NCI-H2227 (cell line): ENCODE data around the gene USP30.
"Not testable (repeated sequence)": the region's sequence is repeated elsewhere in the genome, so short reads cannot be mapped to it uniquely, and the experiment has no call there.

Source experiments
- DNase-seq: peaks from one replicate; lab custom pipeline; 2025; ENCODE audit not compliant: unreplicated experiment; lab: John Stamatoyannopoulos, UW

Gene USP30, protein sequence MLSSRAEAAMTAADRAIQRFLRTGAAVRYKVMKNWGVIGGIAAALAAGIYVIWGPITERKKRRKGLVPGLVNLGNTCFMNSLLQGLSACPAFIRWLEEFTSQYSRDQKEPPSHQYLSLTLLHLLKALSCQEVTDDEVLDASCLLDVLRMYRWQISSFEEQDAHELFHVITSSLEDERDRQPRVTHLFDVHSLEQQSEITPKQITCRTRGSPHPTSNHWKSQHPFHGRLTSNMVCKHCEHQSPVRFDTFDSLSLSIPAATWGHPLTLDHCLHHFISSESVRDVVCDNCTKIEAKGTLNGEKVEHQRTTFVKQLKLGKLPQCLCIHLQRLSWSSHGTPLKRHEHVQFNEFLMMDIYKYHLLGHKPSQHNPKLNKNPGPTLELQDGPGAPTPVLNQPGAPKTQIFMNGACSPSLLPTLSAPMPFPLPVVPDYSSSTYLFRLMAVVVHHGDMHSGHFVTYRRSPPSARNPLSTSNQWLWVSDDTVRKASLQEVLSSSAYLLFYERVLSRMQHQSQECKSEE

DNA sequence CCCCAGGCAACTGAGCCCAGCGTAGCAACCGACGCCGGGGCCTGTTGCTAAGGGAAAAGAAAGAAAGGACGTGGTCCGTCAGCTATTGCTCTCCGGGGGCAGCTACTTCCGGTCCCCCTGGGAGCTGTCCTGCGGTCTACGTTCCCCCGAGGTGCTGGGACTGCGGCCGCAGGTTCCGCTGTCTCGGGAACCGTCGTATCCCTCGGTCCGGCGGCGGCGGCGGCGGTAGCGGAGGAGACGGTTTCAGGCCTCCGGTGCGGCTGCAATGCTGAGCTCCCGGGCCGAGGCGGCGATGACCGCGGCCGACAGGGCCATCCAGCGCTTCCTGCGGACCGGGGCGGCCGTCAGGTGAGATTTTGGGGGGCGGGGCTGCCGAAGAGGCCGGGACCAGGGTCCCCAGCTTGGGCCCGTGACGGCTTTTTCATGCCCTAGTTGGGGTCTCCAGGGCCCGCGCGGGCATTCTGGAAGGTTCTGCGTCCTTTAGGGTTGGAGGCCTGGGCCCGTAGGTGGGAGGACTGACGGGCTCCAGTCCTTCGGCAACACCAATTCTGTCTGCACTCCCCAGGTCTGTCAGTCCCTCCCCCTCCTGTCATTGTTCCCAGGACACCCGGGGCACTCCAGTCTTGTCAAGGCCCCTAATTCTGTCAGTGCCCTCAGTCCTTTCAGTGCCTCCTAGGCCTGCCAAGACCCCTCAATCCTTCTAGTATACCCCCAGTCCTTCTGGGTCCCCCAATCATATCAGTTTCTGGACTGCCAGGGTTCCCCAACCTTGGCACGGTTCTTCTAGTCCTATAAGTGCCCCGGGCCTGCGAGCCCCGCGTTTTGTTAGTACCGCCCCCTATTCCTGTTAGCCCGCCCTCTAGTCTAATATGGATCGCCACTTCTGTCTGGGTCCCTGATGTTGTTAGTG lies at the start of gene USP30:
Gene USP30 (plus strand): TSS at position 163 of the 910 bp plus-strand sequence. CDS start 103 bp downstream, at position 266.
- peak; percentile 93 for DNase-seq

DNA sequence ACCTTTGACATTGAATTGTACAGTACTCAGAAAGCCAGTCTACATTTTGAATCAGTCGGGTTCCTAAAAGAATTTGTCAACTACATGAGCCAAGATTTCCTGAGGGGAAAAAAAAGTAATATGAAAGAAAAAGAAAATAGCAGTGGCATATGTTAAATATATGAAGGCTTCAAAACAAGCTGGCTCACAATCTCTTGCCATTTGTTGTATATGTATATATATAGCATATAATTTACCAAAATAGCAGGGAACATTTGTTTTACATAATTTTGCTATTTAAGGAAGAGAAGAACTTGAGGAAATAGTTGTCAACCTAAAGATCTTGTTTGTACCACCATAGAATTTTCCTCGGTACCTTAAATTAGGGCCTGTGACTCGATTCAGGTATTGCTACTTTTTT lies 48.4 kb upstream of the USP30 start:
- DNase-seq, result no peak

DNA sequence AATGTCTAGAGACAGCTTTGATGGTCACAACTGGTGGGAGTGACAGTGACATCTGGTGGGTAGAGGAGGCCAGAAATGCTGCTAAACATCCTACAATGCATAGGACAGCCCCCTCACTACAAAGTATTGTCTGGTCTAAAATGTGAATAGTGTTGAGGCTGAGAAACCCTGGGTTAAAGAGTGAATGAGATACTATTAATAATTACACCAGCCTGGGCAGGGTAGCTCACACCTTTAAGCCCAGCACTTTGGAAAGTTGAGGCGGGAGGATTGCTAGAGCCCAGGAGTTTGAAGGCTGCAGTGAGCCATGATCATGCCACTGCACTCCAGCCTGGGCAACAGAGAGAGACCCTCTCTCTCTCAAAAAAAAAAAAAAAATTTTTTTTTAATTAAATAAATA lies 42.6 kb upstream of the USP30 start:
- DNase-seq, result no peak

DNA sequence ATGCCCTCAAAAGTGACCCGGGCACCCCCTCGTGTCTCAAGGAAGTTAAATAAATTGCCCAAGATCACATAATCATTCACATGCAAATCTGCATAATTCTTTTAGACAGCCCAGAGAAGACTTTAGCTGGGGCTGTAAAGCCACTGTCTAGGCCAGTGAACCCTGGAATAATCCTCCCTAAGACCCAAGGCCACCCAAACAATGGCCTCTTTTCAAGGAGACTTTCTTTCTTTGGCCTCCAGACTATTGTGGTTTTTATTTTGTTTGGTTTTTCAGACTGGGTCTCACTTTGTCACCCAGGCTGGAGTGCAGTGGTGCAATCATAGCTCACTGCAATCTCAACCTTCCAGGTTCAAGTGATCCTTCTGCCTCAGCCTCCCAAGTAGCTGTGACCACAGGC lies 42.1 kb upstream of the USP30 start:
- no peak for DNase-seq

- no peak for DNase-seq
Observed at GRCh38 chr12:109014984-109015765, 37.2 kb upstream of the USP30 start.

GRCh38 chr12:109016016-109016415 lies 36.4 kb upstream of the USP30 start:
- DNase-seq, result no peak

DNA sequence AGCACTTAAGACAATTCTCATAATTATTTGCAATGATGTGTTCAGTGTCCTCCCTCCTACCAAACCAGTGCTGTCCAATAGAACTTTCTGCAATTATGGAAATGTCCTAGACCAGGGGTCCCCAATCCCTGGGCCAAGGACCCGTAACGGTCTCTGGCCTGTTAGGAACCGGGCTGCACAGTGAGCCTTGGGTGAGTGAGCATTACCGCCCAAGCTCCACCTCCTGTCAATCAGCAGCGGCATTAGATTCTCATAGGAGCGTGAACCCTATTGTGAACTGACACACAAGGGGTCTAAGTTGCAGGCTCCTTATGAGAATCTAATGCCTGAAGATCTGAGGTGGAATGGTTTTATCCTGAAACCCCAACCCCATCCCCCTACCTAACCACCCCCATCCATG lies 35.4 kb upstream of the USP30 start:
- DNase-seq, result no peak

DNA sequence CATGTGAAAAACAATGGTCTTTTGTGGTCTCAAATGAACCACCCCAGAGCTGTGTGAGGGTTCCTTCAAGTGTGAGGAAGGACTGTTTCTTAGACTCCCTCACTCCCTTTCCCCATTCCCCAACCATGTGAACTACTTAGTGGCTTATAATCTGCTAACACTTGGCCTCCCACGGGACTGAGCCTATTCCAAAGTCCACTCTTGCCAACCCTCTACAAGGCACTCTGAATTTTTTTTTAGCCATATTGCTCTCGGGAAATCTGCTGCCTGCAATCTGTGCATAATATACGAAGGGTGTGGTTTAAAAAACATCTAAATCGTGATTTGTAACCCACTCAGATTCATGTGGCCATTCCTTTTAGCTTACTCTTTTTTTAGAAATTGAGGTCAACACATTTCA lies 34.1 kb upstream of the USP30 start:
- no peak for DNase-seq

- DNase-seq, result peak; percentile 36
Observed at GRCh38 chr12:109020146-109020795, 32.1 kb upstream of the USP30 start.

GRCh38 chr12:109020796-109021380 lies 31.5 kb upstream of the USP30 start, which contains the start of gene SVOP:
SVOP (minus strand) TSS chr12:109021068; CDS start chr12:109020868, 200 bp downstream.
- DNase-seq, result peak; percentile 95

DNA sequence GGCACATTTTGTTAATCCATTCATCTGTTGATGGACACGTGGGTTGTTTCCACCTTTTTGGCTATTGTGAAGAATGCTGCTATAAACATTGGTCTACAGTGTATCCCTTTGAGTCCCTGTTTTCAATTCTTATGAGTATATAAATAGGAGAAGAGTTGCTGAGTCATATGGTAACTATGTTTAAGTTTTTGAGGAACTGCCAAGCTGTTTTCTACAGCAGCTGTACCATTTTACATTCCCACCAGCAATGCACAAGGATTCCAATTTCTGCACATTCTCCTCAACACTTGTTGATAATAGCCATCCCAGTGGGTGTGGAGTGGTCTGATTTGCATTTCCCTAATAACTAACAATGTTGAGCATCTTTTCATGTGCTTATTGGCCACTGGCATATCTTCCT lies 24.6 kb upstream of the USP30 start:
- no peak for DNase-seq

GRCh38 chr12:109028624-109029023 lies 23.8 kb upstream of the USP30 start:
- DNase-seq, result not testable (repeated sequence)

- DNase-seq, result no peak
Observed at GRCh38 chr12:109029411-109029810, 23.0 kb upstream of the USP30 start.

- DNase-seq, result no peak
Observed at GRCh38 chr12:109033239-109034196, 18.9 kb upstream of the USP30 start.

DNA sequence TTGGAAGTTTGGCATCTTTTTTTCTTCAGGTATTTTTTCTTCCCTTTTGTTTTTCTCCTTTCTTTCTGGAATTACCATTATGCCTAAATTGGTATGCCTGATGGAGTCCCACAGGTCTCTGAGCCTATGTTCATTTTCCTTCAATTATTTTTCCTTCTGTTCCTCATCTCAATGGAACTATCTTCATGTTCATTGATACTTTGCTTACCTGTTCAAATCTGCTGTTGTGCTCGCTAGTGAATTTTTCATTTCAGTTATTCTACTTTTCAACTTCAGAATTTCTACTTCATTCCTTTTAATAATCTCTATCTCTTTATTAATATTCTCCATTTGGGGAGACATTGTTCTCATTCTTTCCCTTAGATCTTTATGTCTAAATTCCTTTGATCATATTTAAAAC lies 15.4 kb upstream of the USP30 start:
- DNase-seq, result no peak

- DNase-seq, result no peak
Observed at GRCh38 chr12:109044241-109044640, 8.1 kb upstream of the USP30 start.

GRCh38 chr12:109047081-109047805 lies 5.1 kb upstream of the USP30 start:
- DNase-seq, result no peak

- not testable (repeated sequence) for DNase-seq
Observed at GRCh38 chr12:109048706-109049105, 3.7 kb upstream of the USP30 start.
